ENCODE results near the gene BMP2. TPM values are rescaled to one million over a fixed set of nuclear protein-coding genes. Genes with fewer than 3 reads are reported as not detected.

Gene BMP2
- total RNA-seq, 1 experiment from 2014 or later = not detected

GRCh38 chr20:6756693-6757595, 10.5 kb upstream of the BMP2 start:
- no TSS peak for BruUV-seq (replicated peaks)
- Histone ChIP-seq H3K9me3 (ENCODE audit: low read depth, low read length, poor library complexity, severe bottlenecking) (no peaks in the 10 kb centered on the region), H3K4me1 (ENCODE audit: insufficient read depth, low read length, poor library complexity, severe bottlenecking) (no peaks in the 10 kb centered on the region), H3K27me3 (replicated peaks; ENCODE audit: insufficient read depth, low read depth, low read length, poor library complexity) (peaks cover 16% of the 10 kb centered on the region), H3K4me3 (ENCODE audit: low read depth, low read length, poor library complexity, severe bottlenecking) (no peak overlapping the region), H3K27ac (ENCODE audit: low read depth, low read length, poor library complexity, severe bottlenecking) (no peak overlapping the region), H3K36me3 (ENCODE audit: insufficient read depth, low read length, poor library complexity, severe bottlenecking) (no peaks in the 10 kb centered on the region)
- TF ChIP-seq EZH2 (IDR thresholded peaks at IDR 0.05; ENCODE audit: borderline replicate concordance, low read depth, low read length, poor library complexity, severe bottlenecking) = no peak
- TF ChIP-seq, protein P1, sequence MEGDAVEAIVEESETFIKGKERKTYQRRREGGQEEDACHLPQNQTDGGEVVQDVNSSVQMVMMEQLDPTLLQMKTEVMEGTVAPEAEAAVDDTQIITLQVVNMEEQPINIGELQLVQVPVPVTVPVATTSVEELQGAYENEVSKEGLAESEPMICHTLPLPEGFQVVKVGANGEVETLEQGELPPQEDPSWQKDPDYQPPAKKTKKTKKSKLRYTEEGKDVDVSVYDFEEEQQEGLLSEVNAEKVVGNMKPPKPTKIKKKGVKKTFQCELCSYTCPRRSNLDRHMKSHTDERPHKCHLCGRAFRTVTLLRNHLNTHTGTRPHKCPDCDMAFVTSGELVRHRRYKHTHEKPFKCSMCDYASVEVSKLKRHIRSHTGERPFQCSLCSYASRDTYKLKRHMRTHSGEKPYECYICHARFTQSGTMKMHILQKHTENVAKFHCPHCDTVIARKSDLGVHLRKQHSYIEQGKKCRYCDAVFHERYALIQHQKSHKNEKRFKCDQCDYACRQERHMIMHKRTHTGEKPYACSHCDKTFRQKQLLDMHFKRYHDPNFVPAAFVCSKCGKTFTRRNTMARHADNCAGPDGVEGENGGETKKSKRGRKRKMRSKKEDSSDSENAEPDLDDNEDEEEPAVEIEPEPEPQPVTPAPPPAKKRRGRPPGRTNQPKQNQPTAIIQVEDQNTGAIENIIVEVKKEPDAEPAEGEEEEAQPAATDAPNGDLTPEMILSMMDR (conservative IDR thresholded peaks at IDR 0.05; ENCODE audit: low read depth, low read length) = no peak
- ChIA-PET POLR2A (ENCODE audit: low non-redundant PET) (no interaction called here), CTCF (no interaction called here)
- intact Hi-C loops (cut with micrococcal nuclease; ENCODE audit: unreplicated experiment) = no loop called here
- DNase-seq (ENCODE audit: low spot score) = no peak

DNA sequence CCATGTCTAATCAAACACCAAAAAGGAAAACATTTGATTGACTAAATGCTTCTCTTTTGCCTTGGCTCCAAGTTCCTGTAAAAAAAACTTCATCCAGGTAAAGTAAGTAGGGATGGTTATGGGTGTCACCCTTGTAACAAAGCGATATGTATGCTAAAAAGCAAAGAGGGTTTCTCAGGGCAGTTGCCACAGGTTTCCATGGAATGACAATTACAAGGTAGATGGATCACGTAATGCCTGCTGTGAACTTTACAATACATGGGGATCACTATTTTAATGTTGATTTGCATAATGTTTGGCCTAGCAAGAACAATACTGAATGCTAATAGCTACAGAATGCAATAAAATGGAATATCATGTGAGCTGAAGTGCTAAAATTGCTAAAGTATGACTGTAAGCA, 2.9 kb upstream of the BMP2 start:
- no peaks in the 10 kb centered on the region for H3K9me3 ChIP-seq (ENCODE audit: low read depth, low read length, poor library complexity, severe bottlenecking)
- ChIA-PET POLR2A (ENCODE audit: low non-redundant PET) (no interaction called here), CTCF (no interaction called here)
- no peak for DNase-seq (ENCODE audit: low spot score)
- no peak overlapping the region for H3K27ac ChIP-seq (ENCODE audit: low read depth, low read length, poor library complexity, severe bottlenecking)
- intact Hi-C loops (cut with micrococcal nuclease; ENCODE audit: unreplicated experiment) = loop anchor here (5.0 kb wide), 3 partner anchors 523 to 1958 kb away; no protein-coding TSS in a partner anchor
- peaks cover 5% of the 10 kb centered on the region for H3K4me1 ChIP-seq (ENCODE audit: insufficient read depth, low read length, poor library complexity, severe bottlenecking)
- no peak for TF ChIP-seq EZH2 (IDR thresholded peaks at IDR 0.05; ENCODE audit: borderline replicate concordance, low read depth, low read length, poor library complexity, severe bottlenecking)
- TF ChIP-seq, protein P1 (conservative IDR thresholded peaks at IDR 0.05; ENCODE audit: low read depth, low read length) = no peak
- peaks cover 61% of the 10 kb centered on the region for H3K27me3 ChIP-seq (replicated peaks; ENCODE audit: insufficient read depth, low read depth, low read length, poor library complexity)
- H3K4me3 ChIP-seq (ENCODE audit: low read depth, low read length, poor library complexity, severe bottlenecking) = no peak overlapping the region
- BruUV-seq (replicated peaks) = no TSS peak
- no peaks in the 10 kb centered on the region for H3K36me3 ChIP-seq (ENCODE audit: insufficient read depth, low read length, poor library complexity, severe bottlenecking)

- Histone ChIP-seq H3K9me3 (ENCODE audit: low read depth, low read length, poor library complexity, severe bottlenecking) (no peaks in the 10 kb centered on the region), H3K4me3 (ENCODE audit: low read depth, low read length, poor library complexity, severe bottlenecking) (no peak overlapping the region), H3K4me1 (ENCODE audit: insufficient read depth, low read length, poor library complexity, severe bottlenecking) (peaks cover 5% of the 10 kb centered on the region), H3K36me3 (ENCODE audit: insufficient read depth, low read length, poor library complexity, severe bottlenecking) (no peaks in the 10 kb centered on the region), H3K27me3 (replicated peaks; ENCODE audit: insufficient read depth, low read depth, low read length, poor library complexity) (peaks cover 66% of the 10 kb centered on the region), H3K27ac (ENCODE audit: low read depth, low read length, poor library complexity, severe bottlenecking) (no peak overlapping the region)
- POLR2A ChIA-PET (ENCODE audit: low non-redundant PET) = no interaction called here
- no peak for TF ChIP-seq EZH2 (IDR thresholded peaks at IDR 0.05; ENCODE audit: borderline replicate concordance, low read depth, low read length, poor library complexity, severe bottlenecking)
- TF ChIP-seq, protein P1 (conservative IDR thresholded peaks at IDR 0.05; ENCODE audit: low read depth, low read length) = peak; percentile 63
- CTCF ChIA-PET = no interaction called here
- DNase-seq (ENCODE audit: low spot score) = peak; percentile 68
- intact Hi-C loops (cut with micrococcal nuclease; ENCODE audit: unreplicated experiment) = loop anchor here (5.0 kb wide), 3 partner anchors 522 to 1957 kb away; no protein-coding TSS in a partner anchor
- no TSS peak for BruUV-seq (replicated peaks)
These were observed 1.9 kb upstream of the BMP2 start for GRCh38 chr20:6765469-6766058.
